Peyer's patch (tissue), 4 donors: Measurements from ENCODE around the gene PDE4C. TPM values are rescaled to one million over a fixed set of nuclear protein-coding genes. Genes with fewer than 3 reads are reported as not detected.
A peak's percentile ranks its signal among the peaks of the same experiment; 100 is the strongest.

Experiments used
- DNase-seq, 3 donors: peaks; one replicate each; pipeline ENCODE4 v3.0.0-alpha.2; 2017 to 2019
- H3K27ac ChIP-seq, 4 donors: fragments of 200-600 bp; sonication (generic); one replicate each; pipeline ENCODE4 v1.5.1; 2016 to 2019
- H3K27me3 ChIP-seq, 2 donors: fragments of 200-600 bp; sonication (generic); one replicate each; pipeline ENCODE4 v1.5.1; 2019
- H3K36me3 ChIP-seq, 3 donors: fragments of 200-600 bp; sonication (generic); one replicate each; pipeline ENCODE4 v1.5.1; 2016 to 2019
- H3K4me1 ChIP-seq, 4 donors: fragments of 200-600 bp; sonication (generic); one replicate each; pipeline ENCODE4 v1.5.1; 2016 to 2019
- H3K4me3 ChIP-seq, 4 donors: fragments of 200-600 bp; sonication (generic); 1 replicate in 3 of 4; 2 replicates in 1 of 4; pipeline ENCODE4 v1.5.1; 2016 to 2019; ENCODE audit warnings: mild to moderate bottlenecking in 1 of 4
- H3K9me3 ChIP-seq, 4 donors: fragments of 200-600 bp; sonication (generic); one replicate each; pipeline ENCODE4 v1.5.1; 2016 to 2019; ENCODE audit warnings: mild to moderate bottlenecking in 1 of 4
- POLR2A ChIP-seq, 2 donors: fragments of 450-650 bp; IDR thresholded peaks; one replicate each; pipeline ENCODE4 v1.5.1; 2017; ENCODE audit warnings: antibody characterized with exemption in 2 of 2, mild to moderate bottlenecking in 2 of 2, moderate library complexity in 2 of 2
- total RNA-seq, 4 donors: library from RNA; depleted of rRNA; stranded (reverse); fragments of >200 nt; gene quantifications; one replicate each; pipeline ENCODE4 v1.1.0, GENCODE V29; 2016
- TF ChIP-seq, protein P1 (sequence below), 6 experiments: fragments of 450-650 bp in 4 of 6; fragments of 200-600 bp in 2 of 6; sonication (generic) in 1 of 6; IDR thresholded peaks; one replicate each; pipeline ENCODE4 v1.5.1; 2017 to 2019; ENCODE audit warnings: antibody characterized with exemption in 6 of 6, mild to moderate bottlenecking in 3 of 6, moderate library complexity in 1 of 6

Gene PDE4C
- total RNA-seq, 4 donors from 2014 or later = 3.9 to 8.3 (median 8.3) TPM; not detected in 1

DNA sequence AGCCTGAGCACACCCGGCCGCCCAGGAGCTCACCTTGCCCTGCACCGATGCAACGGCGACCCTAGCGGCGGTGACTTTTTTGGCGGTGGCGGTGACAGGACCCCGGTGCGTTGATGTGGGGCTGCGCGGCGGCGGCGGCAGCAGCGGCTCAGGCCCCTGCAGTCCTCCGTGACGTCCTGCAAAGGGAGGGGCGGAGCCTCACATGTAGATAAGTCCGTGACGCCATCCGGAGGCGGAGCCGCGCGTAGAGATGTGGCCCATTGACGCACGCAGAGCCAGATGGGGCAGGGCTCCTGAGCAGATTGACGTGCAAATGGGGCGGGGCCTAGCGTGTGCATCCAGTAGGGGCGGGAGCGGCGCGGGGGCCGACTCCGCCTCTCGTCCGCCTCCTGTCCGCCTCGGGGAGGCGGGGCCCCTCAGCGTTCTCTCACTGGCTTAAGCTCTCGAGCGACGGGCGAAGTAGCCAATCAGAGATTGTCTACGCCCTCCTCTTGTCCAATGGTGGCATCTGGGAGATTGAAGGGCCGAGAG, 22.3 kb downstream of the PDE4C start, which contains the start of gene RAB3A:
TSS of gene RAB3A (minus strand) at position 180 of the 531 bp plus-strand sequence. CDS start 1,302 bp downstream, outside the sequence.
- Histone ChIP-seq H3K27ac (peak within 1 kb of the TSS; percentile 84 to 96 (median 92)), H3K4me1 (peaks cover 0 to 26% (median 9%) of the 10 kb centered on the region in 4 donors), H3K4me3 (peak within 1 kb of the TSS; percentile 47 to 83 (median 76)), H3K36me3 (peaks cover 0 to 6% (median 0%) of the 10 kb centered on the region in 3 donors), H3K9me3 (no peaks in the 10 kb centered on the region), H3K27me3 (no peaks in the 10 kb centered on the region)
- DNase-seq = peak; percentile 100
- TF ChIP-seq, protein P1, sequence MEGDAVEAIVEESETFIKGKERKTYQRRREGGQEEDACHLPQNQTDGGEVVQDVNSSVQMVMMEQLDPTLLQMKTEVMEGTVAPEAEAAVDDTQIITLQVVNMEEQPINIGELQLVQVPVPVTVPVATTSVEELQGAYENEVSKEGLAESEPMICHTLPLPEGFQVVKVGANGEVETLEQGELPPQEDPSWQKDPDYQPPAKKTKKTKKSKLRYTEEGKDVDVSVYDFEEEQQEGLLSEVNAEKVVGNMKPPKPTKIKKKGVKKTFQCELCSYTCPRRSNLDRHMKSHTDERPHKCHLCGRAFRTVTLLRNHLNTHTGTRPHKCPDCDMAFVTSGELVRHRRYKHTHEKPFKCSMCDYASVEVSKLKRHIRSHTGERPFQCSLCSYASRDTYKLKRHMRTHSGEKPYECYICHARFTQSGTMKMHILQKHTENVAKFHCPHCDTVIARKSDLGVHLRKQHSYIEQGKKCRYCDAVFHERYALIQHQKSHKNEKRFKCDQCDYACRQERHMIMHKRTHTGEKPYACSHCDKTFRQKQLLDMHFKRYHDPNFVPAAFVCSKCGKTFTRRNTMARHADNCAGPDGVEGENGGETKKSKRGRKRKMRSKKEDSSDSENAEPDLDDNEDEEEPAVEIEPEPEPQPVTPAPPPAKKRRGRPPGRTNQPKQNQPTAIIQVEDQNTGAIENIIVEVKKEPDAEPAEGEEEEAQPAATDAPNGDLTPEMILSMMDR (IDR thresholded peaks at IDR 0.05) = no peak
- peak; percentile 66 to 67 for TF ChIP-seq POLR2A (IDR thresholded peaks at IDR 0.05)

DNA sequence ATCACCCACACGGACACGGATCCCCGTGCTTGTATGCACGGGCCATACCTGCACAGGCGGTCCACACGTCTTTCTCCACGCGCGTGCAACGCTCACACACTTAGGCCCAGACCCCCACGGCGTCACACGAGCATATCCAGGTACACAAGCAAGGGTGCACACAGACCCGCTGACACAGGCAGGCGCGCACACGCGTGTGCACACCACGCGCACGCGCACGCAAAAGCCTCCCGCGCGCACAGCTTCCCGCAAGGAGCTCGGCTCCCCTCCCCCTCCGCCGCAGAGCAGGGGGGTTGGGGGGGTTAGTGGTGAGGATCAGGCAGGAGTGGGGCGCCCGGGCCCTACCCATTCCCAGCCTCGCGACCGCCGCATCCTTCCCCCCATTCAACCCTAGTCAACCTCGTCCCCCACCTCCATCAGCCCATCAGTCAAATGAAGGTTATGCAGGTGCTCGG, 22.8 kb downstream of the PDE4C start:
- peak in 2 of 3 donors; percentile 55 to 71 for DNase-seq
- no peaks in the 10 kb centered on the region for H3K9me3 ChIP-seq
- peak overlapping the region; percentile 47 to 83 (median 76) for H3K4me3 ChIP-seq
- no peaks in the 10 kb centered on the region for H3K27me3 ChIP-seq
- peaks cover 0 to 11% (median 0%) of the 10 kb centered on the region in 3 donors for H3K36me3 ChIP-seq
- H3K4me1 ChIP-seq = peaks cover 0 to 26% (median 9%) of the 10 kb centered on the region in 4 donors
- TF ChIP-seq, protein P1 (IDR thresholded peaks at IDR 0.05) = no peak
- no peak for TF ChIP-seq POLR2A (IDR thresholded peaks at IDR 0.05)
- peak overlapping the region; percentile 64 to 84 (median 72) for H3K27ac ChIP-seq

DNA sequence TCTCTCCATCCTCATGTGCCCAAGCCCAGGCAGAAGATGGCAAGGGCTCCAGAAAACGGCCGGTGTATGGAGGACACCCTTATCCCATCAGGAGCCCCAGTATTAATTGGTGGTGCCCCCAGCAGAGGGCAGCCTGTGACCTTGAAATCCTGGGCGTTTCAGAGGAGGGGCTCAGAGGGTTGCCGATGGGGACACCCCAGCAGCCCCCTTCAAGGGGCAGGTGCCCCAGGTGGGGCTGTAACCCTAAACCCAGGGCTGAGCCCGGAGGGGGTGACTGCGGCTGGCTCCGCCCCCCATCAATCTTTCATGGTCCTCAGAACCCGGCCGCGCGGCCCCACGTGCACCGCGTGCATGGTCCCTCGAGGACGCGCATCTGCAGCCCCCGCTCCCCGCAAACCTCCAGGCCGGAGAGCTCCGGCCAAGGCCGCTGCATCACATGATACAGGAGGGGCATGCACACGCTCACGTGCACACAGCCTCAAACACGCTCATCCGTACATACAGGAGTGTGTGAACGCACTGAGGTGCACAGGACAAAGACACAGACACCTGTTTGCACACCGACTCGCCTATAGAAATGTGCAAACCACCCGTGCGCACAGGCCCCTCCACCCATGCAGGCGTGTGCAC, 23.3 kb downstream of the PDE4C start:
- peak in 1 of 3 donors; percentile 59 for DNase-seq
- peaks cover 0 to 16% (median 0%) of the 10 kb centered on the region in 3 donors for H3K36me3 ChIP-seq
- no peaks in the 10 kb centered on the region for H3K9me3 ChIP-seq
- H3K4me1 ChIP-seq = peaks cover 0 to 26% (median 9%) of the 10 kb centered on the region in 4 donors
- peak overlapping the region in 3 of 4 donors; percentile 64 to 84 (median 76) for H3K27ac ChIP-seq
- no peaks in the 10 kb centered on the region for H3K27me3 ChIP-seq
- H3K4me3 ChIP-seq = peak overlapping the region; percentile 47 to 83 (median 76)
- TF ChIP-seq POLR2A (IDR thresholded peaks at IDR 0.05) = no peak
- TF ChIP-seq, protein P1 (IDR thresholded peaks at IDR 0.05) = peak in 5 of 6 experiments; percentile 16 to 28 (median 27)

- peaks cover 0 to 18% (median 0%) of the 10 kb centered on the region in 3 donors for H3K36me3 ChIP-seq
- TF ChIP-seq, protein P1 (IDR thresholded peaks at IDR 0.05) = no peak
- TF ChIP-seq POLR2A (IDR thresholded peaks at IDR 0.05) = no peak
- no peaks in the 10 kb centered on the region for H3K9me3 ChIP-seq
- H3K27me3 ChIP-seq = no peaks in the 10 kb centered on the region
- H3K4me1 ChIP-seq = peaks cover 0 to 26% (median 9%) of the 10 kb centered on the region in 4 donors
- H3K27ac ChIP-seq = no peak overlapping the region
- DNase-seq = peak in 1 of 3 donors; percentile 44
- no peak overlapping the region for H3K4me3 ChIP-seq
These were observed 23.9 kb downstream of the PDE4C start for GRCh38 chr19:18202397-18202777.

GRCh38 chr19:18198374-18198773, 27.9 kb downstream of the PDE4C start:
- DNase-seq = no peak
- Histone ChIP-seq H3K27ac (no peak overlapping the region), H3K36me3 (peaks cover 0 to 33% (median 0%) of the 10 kb centered on the region in 3 donors), H3K4me1 (peaks cover 0 to 28% (median 19%) of the 10 kb centered on the region in 4 donors), H3K4me3 (no peak overlapping the region), H3K27me3 (no peaks in the 10 kb centered on the region), H3K9me3 (peaks cover 0 to 4% (median 0%) of the 10 kb centered on the region in 4 donors)
- no peak for TF ChIP-seq POLR2A (IDR thresholded peaks at IDR 0.05)
- TF ChIP-seq, protein P1 (IDR thresholded peaks at IDR 0.05) = no peak
